DND-41 (cell line): ENCODE measurements around the gene PDE7B.

Experiments used
- ATAC-seq: fragments of 200-7000 bp; cut with Tn5 transposase; 3 replicates; pipeline ENCODE4 v1.9.1; 2021; ENCODE audit warnings: low read depth; ENCODE audit not compliant: insufficient read depth
- DNase-seq: peaks from one replicate; pipeline ENCODE4 v3.0.0-alpha.2; 2020
- H2AFZ ChIP-seq: 2 replicates; pipeline ENCODE4 v1.6.0; 2012; ENCODE audit warnings: low read depth, low read length
- H3K27ac ChIP-seq: 2 replicates; pipeline ENCODE4 v1.5.1; 2012; ENCODE audit warnings: low read length, inconsistent platforms
- H3K27me3 ChIP-seq: fragments of 200-600 bp; sonication (generic); 2 replicates; pipeline ENCODE4 v1.6.0; 2012; ENCODE audit warnings: low read length, mild to moderate bottlenecking, inconsistent platforms; ENCODE audit not compliant: insufficient read depth, poor library complexity
- H3K36me3 ChIP-seq: 2 replicates; pipeline ENCODE4 v1.5.1; 2012; ENCODE audit warnings: low read length, inconsistent platforms; ENCODE audit not compliant: insufficient read depth
- H3K4me1 ChIP-seq: 2 replicates; pipeline ENCODE4 v1.5.1; 2012; ENCODE audit warnings: mild to moderate bottlenecking, low read length; ENCODE audit not compliant: insufficient read depth
- H3K4me2 ChIP-seq: 2 replicates; pipeline ENCODE4 v1.6.0; 2012; ENCODE audit warnings: mild to moderate bottlenecking, moderate library complexity, low read length, inconsistent platforms; ENCODE audit not compliant: insufficient read depth
- H3K4me3 ChIP-seq, 2 experiments: fragments of 200-600 bp in 1 of 2; shearing (Covaris generic) in 1 of 2; 2 replicates each; pipeline ENCODE4 v1.5.1; 2012 to 2016; ENCODE audit warnings: inconsistent platforms in 2 of 2, low read length in 2 of 2, mild to moderate bottlenecking in 2 of 2, low read depth in 1 of 2, moderate library complexity in 1 of 2
- H3K79me2 ChIP-seq: 2 replicates; pipeline ENCODE4 v1.6.0; 2012; ENCODE audit warnings: low read length, inconsistent platforms; ENCODE audit not compliant: insufficient read depth
- H3K9ac ChIP-seq: 2 replicates; pipeline ENCODE4 v1.6.0; 2012; ENCODE audit warnings: low read depth, mild to moderate bottlenecking, inconsistent platforms, low read length, moderate library complexity
- H3K9me3 ChIP-seq: 2 replicates; pipeline ENCODE4 v1.5.1; 2012; ENCODE audit warnings: low read length, moderate library complexity, mild to moderate bottlenecking, inconsistent platforms; ENCODE audit not compliant: insufficient read depth, severe bottlenecking
- H4K20me1 ChIP-seq: 2 replicates; pipeline ENCODE4 v1.6.0; 2012; ENCODE audit warnings: low read length; ENCODE audit not compliant: insufficient read depth
- EZH2 ChIP-seq: IDR thresholded peaks from 3 replicates; pipeline ENCODE4 v1.6.1; 2012; ENCODE audit warnings: borderline replicate concordance, low read depth, mild to moderate bottlenecking, moderate library complexity, low read length, inconsistent platforms; ENCODE audit not compliant: severe bottlenecking
- TF ChIP-seq, protein P1 (sequence below): IDR thresholded peaks from 2 replicates; pipeline ENCODE4 v1.5.1; 2012; ENCODE audit warnings: borderline replicate concordance, low read length, moderate library complexity, mild to moderate bottlenecking; ENCODE audit not compliant: poor library complexity, severe bottlenecking; ENCODE audit errors: extremely low read depth

Gene PDE7B

DNA sequence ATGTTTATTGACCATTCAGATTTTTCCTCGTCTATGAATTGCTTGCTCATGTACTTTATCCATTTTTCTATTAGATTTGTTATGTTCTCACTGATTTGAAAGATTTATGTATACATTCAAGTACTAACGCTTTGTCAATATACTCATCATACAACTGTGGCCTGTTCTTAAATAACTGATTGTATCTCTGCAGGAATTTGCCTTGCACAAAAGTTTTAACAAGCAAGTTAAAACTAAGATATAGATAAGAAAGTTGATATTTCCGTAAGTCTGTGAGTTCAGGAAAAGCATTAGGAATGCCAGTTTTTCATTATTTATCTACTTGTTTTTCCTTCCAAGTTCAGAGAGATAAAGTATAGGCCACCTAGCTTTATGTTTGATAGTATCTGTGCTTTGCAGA is 95.2 kb downstream of the PDE7B start:
- DNase-seq (no peak), ATAC-seq (no peak)
- H3K79me2 ChIP-seq, result no peaks in the 10 kb centered on the region
- H3K4me2 ChIP-seq, result no peak overlapping the region
- H2AFZ ChIP-seq, result no peak overlapping the region
- H3K4me3 ChIP-seq, result no peak overlapping the region
- H3K9ac ChIP-seq, result no peak overlapping the region
- no peaks in the 10 kb centered on the region for H4K20me1 ChIP-seq
- H3K27me3 ChIP-seq, result peaks cover 4% of the 10 kb centered on the region
- no peaks in the 10 kb centered on the region for H3K36me3 ChIP-seq
- TF ChIP-seq, protein P1, sequence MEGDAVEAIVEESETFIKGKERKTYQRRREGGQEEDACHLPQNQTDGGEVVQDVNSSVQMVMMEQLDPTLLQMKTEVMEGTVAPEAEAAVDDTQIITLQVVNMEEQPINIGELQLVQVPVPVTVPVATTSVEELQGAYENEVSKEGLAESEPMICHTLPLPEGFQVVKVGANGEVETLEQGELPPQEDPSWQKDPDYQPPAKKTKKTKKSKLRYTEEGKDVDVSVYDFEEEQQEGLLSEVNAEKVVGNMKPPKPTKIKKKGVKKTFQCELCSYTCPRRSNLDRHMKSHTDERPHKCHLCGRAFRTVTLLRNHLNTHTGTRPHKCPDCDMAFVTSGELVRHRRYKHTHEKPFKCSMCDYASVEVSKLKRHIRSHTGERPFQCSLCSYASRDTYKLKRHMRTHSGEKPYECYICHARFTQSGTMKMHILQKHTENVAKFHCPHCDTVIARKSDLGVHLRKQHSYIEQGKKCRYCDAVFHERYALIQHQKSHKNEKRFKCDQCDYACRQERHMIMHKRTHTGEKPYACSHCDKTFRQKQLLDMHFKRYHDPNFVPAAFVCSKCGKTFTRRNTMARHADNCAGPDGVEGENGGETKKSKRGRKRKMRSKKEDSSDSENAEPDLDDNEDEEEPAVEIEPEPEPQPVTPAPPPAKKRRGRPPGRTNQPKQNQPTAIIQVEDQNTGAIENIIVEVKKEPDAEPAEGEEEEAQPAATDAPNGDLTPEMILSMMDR, result no peak
- no peak for TF ChIP-seq EZH2
- no peaks in the 10 kb centered on the region for H3K4me1 ChIP-seq
- H3K27ac ChIP-seq, result no peak overlapping the region
- H3K9me3 ChIP-seq, result no peaks in the 10 kb centered on the region

DNA sequence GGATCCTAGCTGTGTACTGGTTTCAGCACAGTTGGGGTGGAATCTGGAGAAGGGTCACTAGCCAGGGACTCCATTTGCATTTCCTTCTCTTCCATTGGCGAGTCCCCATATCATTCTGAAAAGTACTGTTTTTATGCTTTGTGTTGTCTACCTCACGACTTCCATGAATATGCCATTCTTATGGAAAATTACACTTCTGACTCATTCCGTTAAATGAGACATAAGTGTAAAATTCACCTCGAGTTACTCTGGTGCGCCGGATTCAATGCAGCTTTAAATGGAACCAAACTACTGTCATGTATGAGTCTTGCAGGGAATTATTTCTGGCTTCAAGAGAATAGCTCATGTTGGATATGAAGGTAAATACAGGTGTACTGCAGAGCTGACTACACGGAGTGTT is 99.2 kb downstream of the PDE7B start:
- H3K27ac ChIP-seq, result no peak overlapping the region
- peaks cover 3% of the 10 kb centered on the region for H3K27me3 ChIP-seq
- H3K4me2 ChIP-seq, result no peak overlapping the region
- no peak overlapping the region for H3K9ac ChIP-seq
- H3K4me1 ChIP-seq, result no peaks in the 10 kb centered on the region
- no peaks in the 10 kb centered on the region for H3K79me2 ChIP-seq
- DNase-seq, result no peak
- no peaks in the 10 kb centered on the region for H4K20me1 ChIP-seq
- no peaks in the 10 kb centered on the region for H3K9me3 ChIP-seq
- no peaks in the 10 kb centered on the region for H3K36me3 ChIP-seq
- TF ChIP-seq, protein P1, result no peak
- no peak for TF ChIP-seq EZH2
- no peak overlapping the region for H2AFZ ChIP-seq
- H3K4me3 ChIP-seq, result no peak overlapping the region
- ATAC-seq, result no peak

DNA sequence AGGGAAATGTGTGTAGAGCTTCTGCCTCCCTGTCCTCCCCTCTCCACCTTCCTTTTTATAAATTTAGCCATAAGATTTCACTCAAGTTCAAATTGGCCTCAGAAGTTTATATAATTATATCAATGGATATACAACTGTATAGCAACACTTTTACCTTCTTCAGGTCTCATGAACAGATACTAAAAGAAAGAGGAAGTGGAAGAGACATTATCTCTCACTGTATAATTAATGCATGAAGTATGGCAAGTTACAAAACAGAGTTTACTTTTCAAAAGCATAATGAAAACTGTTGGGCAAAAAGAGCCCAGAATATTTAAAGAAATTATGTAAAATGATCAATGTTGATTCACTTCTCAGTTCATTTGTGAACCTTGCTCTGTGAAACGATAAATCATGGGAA is 99.7 kb downstream of the PDE7B start:
- Histone ChIP-seq H3K4me3 (no peak overlapping the region), H3K27ac (no peak overlapping the region), H3K79me2 (no peaks in the 10 kb centered on the region), H3K4me1 (no peaks in the 10 kb centered on the region), H3K36me3 (no peaks in the 10 kb centered on the region), H2AFZ (no peak overlapping the region), H3K4me2 (no peak overlapping the region), H4K20me1 (no peaks in the 10 kb centered on the region), H3K27me3 (peaks cover 3% of the 10 kb centered on the region), H3K9me3 (no peaks in the 10 kb centered on the region), H3K9ac (no peak overlapping the region)
- DNase-seq (no peak), ATAC-seq (no peak)
- TF ChIP-seq EZH2, result no peak
- TF ChIP-seq, protein P1, result no peak

DNA sequence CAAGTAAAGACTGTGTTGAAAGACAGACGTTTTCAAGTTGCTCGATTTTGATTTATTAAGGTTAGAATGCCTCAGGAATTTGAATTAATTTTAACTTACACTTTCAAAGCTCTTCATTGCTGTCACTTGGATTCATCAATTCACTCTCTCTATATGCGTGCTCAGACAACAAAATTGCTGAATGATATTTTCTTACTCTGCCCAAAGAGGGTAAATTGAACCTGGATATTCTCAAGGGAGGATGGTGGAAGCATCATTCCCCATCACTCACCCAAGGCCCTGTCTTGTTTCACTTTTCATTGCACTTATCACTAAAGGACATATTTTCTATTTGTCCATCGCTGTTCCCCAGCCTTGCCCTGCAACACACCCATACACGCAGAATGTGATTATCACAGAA is 102.3 kb downstream of the PDE7B start:
- no peak overlapping the region for H3K9ac ChIP-seq
- no peaks in the 10 kb centered on the region for H3K79me2 ChIP-seq
- H3K27me3 ChIP-seq, result peaks cover 3% of the 10 kb centered on the region
- no peak overlapping the region for H3K4me2 ChIP-seq
- no peak for TF ChIP-seq EZH2
- TF ChIP-seq, protein P1, result no peak
- DNase-seq (no peak), ATAC-seq (no peak)
- H3K27ac ChIP-seq, result no peak overlapping the region
- H3K4me1 ChIP-seq, result no peaks in the 10 kb centered on the region
- no peak overlapping the region for H2AFZ ChIP-seq
- H3K4me3 ChIP-seq, result no peak overlapping the region
- H3K36me3 ChIP-seq, result no peaks in the 10 kb centered on the region
- H3K9me3 ChIP-seq, result no peaks in the 10 kb centered on the region
- no peaks in the 10 kb centered on the region for H4K20me1 ChIP-seq
